HEK293 (cell line): Measurements from ENCODE around the gene DCAF10.

Experiments
- CTCF ChIA-PET: fragments of 350-600 bp; formaldehyde crosslinking; extraction: SDS; loops from one replicate; lab custom pipeline; 2021; ENCODE audit warnings: antibody characterized with exemption; lab: Yijun Ruan, JAX
- POLR2A ChIA-PET: fragments of 300-600 bp; formaldehyde crosslinking; extraction: SDS; loops from one replicate; lab custom pipeline; 2020; ENCODE audit warnings: antibody characterized with exemption, inconsistent platforms; lab: Yijun Ruan, JAX
- H3K27ac ChIP-seq: fragments of 200-500 bp; sonication (Bioruptor generic); 2 replicates; pipeline ENCODE4 v1.5.1; 2014; ENCODE audit warnings: low read depth, low read length, control low read depth, inconsistent platforms; ENCODE audit errors: extremely low read depth
- H3K36me3 ChIP-seq, 2 experiments: fragments of 200-500 bp in 1 of 2; sonication (Bioruptor generic) in 1 of 2; 1 replicate in 1 of 2; 2 replicates in 1 of 2; pipeline ENCODE4 v1.5.1; 2014 to 2017; ENCODE audit warnings: inconsistent platforms in 2 of 2, low read length in 2 of 2; ENCODE audit not compliant: control insufficient read depth in 2 of 2, insufficient read depth in 1 of 2
- H3K4me1 ChIP-seq: fragments of 200-500 bp; sonication (Bioruptor generic); 2 replicates; pipeline ENCODE4 v1.5.1; 2014; ENCODE audit warnings: mild to moderate bottlenecking, low read length, inconsistent platforms; ENCODE audit not compliant: control insufficient read depth, insufficient read depth
- H3K4me3 ChIP-seq: 2 replicates; pipeline ENCODE4 v1.5.1; 2011; ENCODE audit warnings: low read depth, mild to moderate bottlenecking, control low read depth, low read length, moderate library complexity
- H3K9me3 ChIP-seq: fragments of 200-500 bp; sonication (Bioruptor generic); 2 replicates; pipeline ENCODE4 v1.5.1; 2014; ENCODE audit warnings: low read depth, low read length, inconsistent platforms; ENCODE audit not compliant: control insufficient read depth, insufficient read depth
- AEBP2 ChIP-seq: fragments of 450-650 bp; formaldehyde crosslinking; IDR thresholded peaks from 2 replicates; pipeline ENCODE4 v1.5.1; 2016; ENCODE audit warnings: missing biosample characterization, missing genetic modification characterization, borderline replicate concordance
- HOXC10 ChIP-seq: sonication (generic); formaldehyde crosslinking; IDR thresholded peaks from 2 replicates; pipeline ENCODE4 v1.8.1; 2023; ENCODE audit warnings: mild to moderate bottlenecking, missing genetic modification reagents
- MZF1 ChIP-seq: fragments of 450-650 bp; formaldehyde crosslinking; IDR thresholded peaks from 2 replicates; pipeline ENCODE4 v1.5.1; 2017; ENCODE audit warnings: missing biosample characterization, missing genetic modification characterization, borderline replicate concordance
- ZBTB17 ChIP-seq: fragments of 450-650 bp; formaldehyde crosslinking; IDR thresholded peaks from 2 replicates; pipeline ENCODE4 v1.5.1; 2016; ENCODE audit warnings: missing biosample characterization, missing genetic modification characterization
- ZFP37 ChIP-seq: fragments of 450-650 bp; formaldehyde crosslinking; IDR thresholded peaks from 2 replicates; pipeline ENCODE4 v1.5.1; 2016; ENCODE audit warnings: missing biosample characterization, missing genetic modification characterization
- ZFP69B ChIP-seq: fragments of 450-650 bp; formaldehyde crosslinking; IDR thresholded peaks from 2 replicates; pipeline ENCODE4 v1.5.1; 2016; ENCODE audit warnings: missing biosample characterization, missing genetic modification characterization
- ZNF211 ChIP-seq: fragments of 450-650 bp; formaldehyde crosslinking; IDR thresholded peaks from 2 replicates; pipeline ENCODE4 v1.5.1; 2016; ENCODE audit warnings: low read depth, missing biosample characterization, missing genetic modification characterization
- ZNF239 ChIP-seq: fragments of 450-650 bp; formaldehyde crosslinking; IDR thresholded peaks from 2 replicates; pipeline ENCODE4 v1.5.1; 2016; ENCODE audit warnings: missing biosample characterization, missing genetic modification characterization
- ZNF302 ChIP-seq: fragments of 450-650 bp; formaldehyde crosslinking; IDR thresholded peaks from 2 replicates; pipeline ENCODE4 v1.5.1; 2016; ENCODE audit warnings: missing biosample characterization, missing genetic modification characterization, low read depth
- ZNF501 ChIP-seq: fragments of 450-650 bp; formaldehyde crosslinking; IDR thresholded peaks from 2 replicates; pipeline ENCODE4 v1.5.1; 2016; ENCODE audit warnings: missing biosample characterization, missing genetic modification characterization
- ZNF600 ChIP-seq: fragments of 450-650 bp; formaldehyde crosslinking; IDR thresholded peaks from 2 replicates; pipeline ENCODE4 v1.5.1; 2016; ENCODE audit warnings: missing biosample characterization, missing genetic modification characterization
- ZNF677 ChIP-seq: fragments of 450-650 bp; IDR thresholded peaks from 2 replicates; pipeline ENCODE4 v1.5.0; 2018; ENCODE audit warnings: missing biosample characterization, mild to moderate bottlenecking, missing genetic modification characterization, moderate library complexity
- ZSCAN5A ChIP-seq: fragments of 450-650 bp; formaldehyde crosslinking; IDR thresholded peaks from 2 replicates; pipeline ENCODE4 v1.5.1; 2016; ENCODE audit warnings: missing biosample characterization, missing genetic modification characterization
- TF ChIP-seq, protein P1 (sequence below): fragments of 450-650 bp; formaldehyde crosslinking; IDR thresholded peaks from 2 replicates; pipeline ENCODE4 v1.5.1; 2016; ENCODE audit warnings: missing biosample characterization, missing genetic modification characterization
- TF ChIP-seq, protein P2 (sequence below): fragments of 450-650 bp; formaldehyde crosslinking; IDR thresholded peaks from 2 replicates; pipeline ENCODE4 v1.5.1; 2016; ENCODE audit warnings: missing biosample characterization, missing genetic modification characterization

The DCAF10 gene

GRCh38 chr9:37899041-37899440 lies 98.4 kb downstream of the DCAF10 start:
- POLR2A ChIA-PET = interaction anchor here (1.4 kb wide), 1 partner anchor 307 kb away, joined by 3 read pairs; no protein-coding TSS in a partner anchor
- H3K4me3 ChIP-seq = no peak overlapping the region
- CTCF ChIA-PET = no interaction called here
- no peak overlapping the region for H3K27ac ChIP-seq
- TF ChIP-seq ZNF211 (tag by site-specific recombination) (no peak), AEBP2 (tag by site-specific recombination) (no peak), ZFP69B (tag by site-specific recombination) (no peak), ZNF677 (tag by site-specific recombination) (no peak), HOXC10 (CRISPR knock-in tag) (no peak), ZNF501 (tag by site-specific recombination) (no peak), ZNF239 (tag by site-specific recombination) (no peak), MZF1 (tag by site-specific recombination) (no peak)
- TF ChIP-seq, protein P1, sequence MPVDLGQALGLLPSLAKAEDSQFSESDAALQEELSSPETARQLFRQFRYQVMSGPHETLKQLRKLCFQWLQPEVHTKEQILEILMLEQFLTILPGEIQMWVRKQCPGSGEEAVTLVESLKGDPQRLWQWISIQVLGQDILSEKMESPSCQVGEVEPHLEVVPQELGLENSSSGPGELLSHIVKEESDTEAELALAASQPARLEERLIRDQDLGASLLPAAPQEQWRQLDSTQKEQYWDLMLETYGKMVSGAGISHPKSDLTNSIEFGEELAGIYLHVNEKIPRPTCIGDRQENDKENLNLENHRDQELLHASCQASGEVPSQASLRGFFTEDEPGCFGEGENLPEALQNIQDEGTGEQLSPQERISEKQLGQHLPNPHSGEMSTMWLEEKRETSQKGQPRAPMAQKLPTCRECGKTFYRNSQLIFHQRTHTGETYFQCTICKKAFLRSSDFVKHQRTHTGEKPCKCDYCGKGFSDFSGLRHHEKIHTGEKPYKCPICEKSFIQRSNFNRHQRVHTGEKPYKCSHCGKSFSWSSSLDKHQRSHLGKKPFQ (tag by site-specific recombination) = no peak
- TF ChIP-seq, protein P2, sequence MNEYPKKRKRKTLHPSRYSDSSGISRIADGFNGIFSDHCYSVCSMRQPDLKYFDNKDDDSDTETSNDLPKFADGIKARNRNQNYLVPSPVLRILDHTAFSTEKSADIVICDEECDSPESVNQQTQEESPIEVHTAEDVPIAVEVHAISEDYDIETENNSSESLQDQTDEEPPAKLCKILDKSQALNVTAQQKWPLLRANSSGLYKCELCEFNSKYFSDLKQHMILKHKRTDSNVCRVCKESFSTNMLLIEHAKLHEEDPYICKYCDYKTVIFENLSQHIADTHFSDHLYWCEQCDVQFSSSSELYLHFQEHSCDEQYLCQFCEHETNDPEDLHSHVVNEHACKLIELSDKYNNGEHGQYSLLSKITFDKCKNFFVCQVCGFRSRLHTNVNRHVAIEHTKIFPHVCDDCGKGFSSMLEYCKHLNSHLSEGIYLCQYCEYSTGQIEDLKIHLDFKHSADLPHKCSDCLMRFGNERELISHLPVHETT = no peak
- H3K36me3 ChIP-seq = peaks cover 27 to 50% of the 10 kb centered on the region in 2 experiments
- H3K9me3 ChIP-seq = no peaks in the 10 kb centered on the region
- H3K4me1 ChIP-seq = no peaks in the 10 kb centered on the region

DNA sequence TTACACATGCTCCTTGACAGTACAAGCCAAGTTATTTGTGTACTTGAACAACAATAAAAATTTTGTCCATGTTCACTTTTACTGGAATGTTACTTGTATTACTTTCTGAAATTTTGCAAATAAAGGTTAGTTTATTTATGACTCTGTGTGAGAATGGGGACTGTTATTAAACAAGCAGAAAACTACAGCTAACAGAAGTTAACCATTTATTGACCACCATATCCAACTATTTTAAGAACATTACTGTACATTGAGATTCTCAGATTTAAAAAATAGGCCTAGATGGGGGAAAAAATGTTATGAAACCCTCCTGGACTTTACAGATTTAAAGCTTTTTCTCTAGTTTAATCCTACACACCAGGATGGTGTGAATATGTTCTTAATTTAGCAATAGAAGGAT lies 101.5 kb downstream of the DCAF10 start:
- no peak for TF ChIP-seq ZFP37 (tag by site-specific recombination)
- Histone ChIP-seq H3K27ac (no peak overlapping the region), H3K36me3 (peaks cover 6 to 23% of the 10 kb centered on the region in 2 experiments; a peak in 2 of 3 replicates), H3K4me1 (no peaks in the 10 kb centered on the region), H3K4me3 (no peak overlapping the region), H3K9me3 (no peaks in the 10 kb centered on the region)
- ChIA-PET CTCF (interaction anchor here (0.7 to 2.5 kb wide), 6 partner anchors 11 to 420 kb away, joined by 3 to 9 read pairs (median 5); no protein-coding TSS in a partner anchor), POLR2A (interaction anchor here (0.6 to 2.3 kb wide), 3 partner anchors 10 to 310 kb away, joined by 3 to 7 read pairs (median 3); no protein-coding TSS in a partner anchor)

GRCh38 chr9:37902796-37903646 lies 102.4 kb downstream of the DCAF10 start:
- POLR2A ChIA-PET = interaction anchor here (0.6 to 2.3 kb wide), 7 partner anchors 10 to 418 kb away, joined by 3 to 8 read pairs (median 4); partner anchors contain the start of genes DCAF10, EXOSC3, POLR1E and SHB
- no peaks in the 10 kb centered on the region for H3K9me3 ChIP-seq
- H3K4me1 ChIP-seq = no peaks in the 10 kb centered on the region
- TF ChIP-seq ZNF600 (tag by site-specific recombination) (peak; percentile 33; the same call in 1 of the 2 replicates), ZBTB17 (tag by site-specific recombination) (peak; percentile 85), ZSCAN5A (no peak), ZNF302 (tag by site-specific recombination) (no peak)
- H3K36me3 ChIP-seq = peaks cover 5 to 16% of the 10 kb centered on the region in 2 experiments; a peak in 2 of 3 replicates
- CTCF ChIA-PET = interaction anchor here (0.5 to 2.5 kb wide), 14 partner anchors 10 to 514 kb away, joined by 3 to 9 read pairs (median 4); no protein-coding TSS in a partner anchor
- H3K4me3 ChIP-seq = peak overlapping the region; percentile 84
- peak overlapping the region; percentile 67; the same call in 1 of the 2 replicates for H3K27ac ChIP-seq
